Keratinocyte (primary cell): Measurements from ENCODE around the gene ZMYND8.
A peak's percentile ranks its signal among the peaks of the same experiment; 100 is the strongest.

Experiments
- CTCF ChIP-seq, 3 experiments: IDR thresholded peaks in 1 of 3; conservative IDR thresholded peaks in 1 of 3; optimal IDR thresholded peaks in 1 of 3; 2 replicates in 2 of 3; 3 replicates in 1 of 3; pipeline versions ENCODE3 to v1.5.1; 2011; ENCODE audit warnings: low read length in 3 of 3, mild to moderate bottlenecking in 3 of 3, moderate library complexity in 2 of 3, control low read depth in 1 of 3, inconsistent platforms in 1 of 3; ENCODE audit not compliant: insufficient read depth in 2 of 3; ENCODE audit errors: extremely low read depth in 1 of 3
- EZH2 ChIP-seq: IDR thresholded peaks from one replicate; pipeline ENCODE4 v1.6.1; 2012; ENCODE audit warnings: inconsistent platforms, mild to moderate bottlenecking, low read length, moderate library complexity

- TF ChIP-seq EZH2 (no peak), CTCF (optimal IDR thresholded peaks at IDR 0.05 in 1 of 3, IDR thresholded peaks at IDR 0.05 in 1 of 3, conservative IDR thresholded peaks at IDR 0.05 in 1 of 3; ENCODE audit: extremely low read depth in 1 of 3, insufficient read depth in 2 of 3, low read length in 3 of 3) (peak in 1 of 3 experiments; percentile 56)
Observed at GRCh38 chr20:47296950-47297349, 59.5 kb downstream of the ZMYND8 start.
